Measurements from ENCODE around the gene CDK6. TPM values are rescaled to one million over a fixed set of nuclear protein-coding genes. Genes with fewer than 3 reads are reported as not detected.

CDK6 gene
- total and polyA plus RNA-seq, 4 donors: 3.3 to 35.0 (median 12.0) TPM

GRCh38 chr7:92557808-92558362 lies 278.5 kb downstream of the CDK6 start:
- peaks cover 0 to 6% (median 4%) of the 10 kb centered on the region in 4 donors for H3K36me3 ChIP-seq (ENCODE audit: control insufficient read depth in 4 of 4, insufficient read depth in 3 of 4, low read depth in 1 of 4, low read length in 3 of 4)
- WGBS: 91% methylated on average over 7 of the region's 7 CpGs
- DNase-seq (ENCODE audit: low spot score): no peak
- no peak overlapping the region for H3K4me3 ChIP-seq (ENCODE audit: low read depth in 1 of 3, low read length in 3 of 3)
- no peak overlapping the region for H3K9ac ChIP-seq (ENCODE audit: low read depth in 1 of 2, low read length in 2 of 2)
- no peak overlapping the region for H3K27ac ChIP-seq (ENCODE audit: low read depth in 1 of 2, low read length in 2 of 2)
- H3K9me3 ChIP-seq (ENCODE audit: control insufficient read depth in 4 of 4, low read length in 3 of 4): no peaks in the 10 kb centered on the region
- TF ChIP-seq SP1 (IDR thresholded peaks at IDR 0.05) (no peak), MAX (IDR thresholded peaks at IDR 0.05) (no peak), EGR1 (IDR thresholded peaks at IDR 0.05; ENCODE audit: low read depth in 2 of 2) (no peak), RXRA (IDR thresholded peaks at IDR 0.05) (no peak)
- H3K4me1 ChIP-seq (ENCODE audit: control insufficient read depth in 4 of 4, insufficient read depth in 4 of 4, low read length in 3 of 4): no peaks in the 10 kb centered on the region
- no peaks in the 10 kb centered on the region for H3K27me3 ChIP-seq (ENCODE audit: control insufficient read depth in 4 of 4, insufficient read depth in 4 of 4, low read length in 3 of 4)

- TF ChIP-seq FOXA1 (IDR thresholded peaks at IDR 0.05): no peak
- no peak for TF ChIP-seq ATF3 (IDR thresholded peaks at IDR 0.05)
- no peak for TF ChIP-seq GABPA (IDR thresholded peaks at IDR 0.05 in 1 of 2, conservative IDR thresholded peaks at IDR 0.05 in 1 of 2)
- no peak for TF ChIP-seq YY1 (IDR thresholded peaks at IDR 0.05)
- no peak for TF ChIP-seq ZBTB33 (IDR thresholded peaks at IDR 0.05)
- TF ChIP-seq TAF1 (conservative IDR thresholded peaks at IDR 0.05): no peak
- no peak for TF ChIP-seq CTCF (IDR thresholded peaks at IDR 0.05; ENCODE audit: low read depth, low read length, missing input control)
- no peak for TF ChIP-seq RXRA (IDR thresholded peaks at IDR 0.05)
- TF ChIP-seq EGR1 (IDR thresholded peaks at IDR 0.05; ENCODE audit: low read depth in 2 of 2): no peak
- no peak for TF ChIP-seq SP1 (IDR thresholded peaks at IDR 0.05)
- TF ChIP-seq HNF4A (conservative IDR thresholded peaks at IDR 0.05): no peak
- TF ChIP-seq RAD21 (IDR thresholded peaks at IDR 0.05): no peak
- no peak for TF ChIP-seq REST (IDR thresholded peaks at IDR 0.05)
- no peak for TF ChIP-seq NR2F2 (IDR thresholded peaks at IDR 0.05)
- no peak for TF ChIP-seq FOXA2 (IDR thresholded peaks at IDR 0.05)
- no peak for TF ChIP-seq JUND (IDR thresholded peaks at IDR 0.05)
- no peak for TF ChIP-seq HNF4G (IDR thresholded peaks at IDR 0.05)
- TF ChIP-seq MAX (IDR thresholded peaks at IDR 0.05): no peak
- Histone ChIP-seq H3K4me1 (ENCODE audit: control insufficient read depth in 4 of 4, insufficient read depth in 4 of 4, low read length in 3 of 4) (no peaks in the 10 kb centered on the region), H3K36me3 (ENCODE audit: control insufficient read depth in 4 of 4, insufficient read depth in 3 of 4, low read depth in 1 of 4, low read length in 3 of 4) (peaks cover 0 to 5% (median 2%) of the 10 kb centered on the region in 4 donors), H3K27ac (ENCODE audit: low read depth in 1 of 2, low read length in 2 of 2) (no peak overlapping the region), H3K9me3 (ENCODE audit: control insufficient read depth in 4 of 4, low read length in 3 of 4) (no peaks in the 10 kb centered on the region), H3K27me3 (ENCODE audit: control insufficient read depth in 4 of 4, insufficient read depth in 4 of 4, low read length in 3 of 4) (no peaks in the 10 kb centered on the region), H3K4me3 (ENCODE audit: low read depth in 1 of 3, low read length in 3 of 3) (no peak overlapping the region), H3K9ac (ENCODE audit: low read depth in 1 of 2, low read length in 2 of 2) (no peak overlapping the region)
- no peak for DNase-seq (ENCODE audit: low spot score)
- 89% methylated on average over 2 of the region's 2 CpGs for WGBS
These were observed 279.1 kb downstream of the CDK6 start for GRCh38 chr7:92557249-92557648.

All from liver (tissue), 9 donors.